ENCODE measurements around the gene SERPINB10. TPM values are rescaled to one million over a fixed set of nuclear protein-coding genes. Genes with fewer than 3 reads are reported as not detected.

SERPINB10 gene, protein sequence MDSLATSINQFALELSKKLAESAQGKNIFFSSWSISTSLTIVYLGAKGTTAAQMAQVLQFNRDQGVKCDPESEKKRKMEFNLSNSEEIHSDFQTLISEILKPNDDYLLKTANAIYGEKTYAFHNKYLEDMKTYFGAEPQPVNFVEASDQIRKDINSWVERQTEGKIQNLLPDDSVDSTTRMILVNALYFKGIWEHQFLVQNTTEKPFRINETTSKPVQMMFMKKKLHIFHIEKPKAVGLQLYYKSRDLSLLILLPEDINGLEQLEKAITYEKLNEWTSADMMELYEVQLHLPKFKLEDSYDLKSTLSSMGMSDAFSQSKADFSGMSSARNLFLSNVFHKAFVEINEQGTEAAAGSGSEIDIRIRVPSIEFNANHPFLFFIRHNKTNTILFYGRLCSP
- total RNA-seq (under 1 TPM in 1 of 2 donors, not detected in 1; 0.58 TPM), polyA plus RNA-seq (ENCODE audit: insufficient read length in 6 of 6) (under 1 TPM; 0.10 to 0.48 (median 0.29) TPM)
- long read RNA-seq, donor 1 = 0 reads
- long read RNA-seq, donor 2 = 0 reads
- long read RNA-seq, donor 3 = 0 reads
- long read RNA-seq, donor 4 = 0 reads
- long read RNA-seq, donor 5 = 0 reads
- long read RNA-seq, donor 6 = 0 reads
- long read RNA-seq, donor 7 = 0 reads
- long read RNA-seq, donor 8 = 0 reads
- long read RNA-seq, donor 9 = 0 reads
- long read RNA-seq, donor 10 = 0 reads
- long read RNA-seq, donor 11 = 0 reads
- long read RNA-seq, donor 12 = 0 reads

- Histone ChIP-seq H3K4me3 (no peak within 1 kb of the TSS), H3K9me3 (no peaks in the 10 kb centered on the region), H3K27me3 (no peaks in the 10 kb centered on the region), H3K4me1 (peaks cover 0 to 8% of the 10 kb centered on the region in 2 donors), H3K36me3 (no peaks in the 10 kb centered on the region), H3K27ac (peak within 1 kb of the TSS in 1 of 2 donors; percentile 18)
- intact Hi-C loops (cut with DNase I) = no loop called here
- no peak for ATAC-seq
- DNase-seq = no peak
- TF ChIP-seq, protein P1, sequence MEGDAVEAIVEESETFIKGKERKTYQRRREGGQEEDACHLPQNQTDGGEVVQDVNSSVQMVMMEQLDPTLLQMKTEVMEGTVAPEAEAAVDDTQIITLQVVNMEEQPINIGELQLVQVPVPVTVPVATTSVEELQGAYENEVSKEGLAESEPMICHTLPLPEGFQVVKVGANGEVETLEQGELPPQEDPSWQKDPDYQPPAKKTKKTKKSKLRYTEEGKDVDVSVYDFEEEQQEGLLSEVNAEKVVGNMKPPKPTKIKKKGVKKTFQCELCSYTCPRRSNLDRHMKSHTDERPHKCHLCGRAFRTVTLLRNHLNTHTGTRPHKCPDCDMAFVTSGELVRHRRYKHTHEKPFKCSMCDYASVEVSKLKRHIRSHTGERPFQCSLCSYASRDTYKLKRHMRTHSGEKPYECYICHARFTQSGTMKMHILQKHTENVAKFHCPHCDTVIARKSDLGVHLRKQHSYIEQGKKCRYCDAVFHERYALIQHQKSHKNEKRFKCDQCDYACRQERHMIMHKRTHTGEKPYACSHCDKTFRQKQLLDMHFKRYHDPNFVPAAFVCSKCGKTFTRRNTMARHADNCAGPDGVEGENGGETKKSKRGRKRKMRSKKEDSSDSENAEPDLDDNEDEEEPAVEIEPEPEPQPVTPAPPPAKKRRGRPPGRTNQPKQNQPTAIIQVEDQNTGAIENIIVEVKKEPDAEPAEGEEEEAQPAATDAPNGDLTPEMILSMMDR (IDR thresholded peaks at IDR 0.05) = no peak
These were observed at the start of gene SERPINB10 for GRCh38 chr18:63907664-63908063. SERPINB10 (plus strand) TSS chr18:63907958; CDS start chr18:63915511, 7,553 bp downstream.

DNA sequence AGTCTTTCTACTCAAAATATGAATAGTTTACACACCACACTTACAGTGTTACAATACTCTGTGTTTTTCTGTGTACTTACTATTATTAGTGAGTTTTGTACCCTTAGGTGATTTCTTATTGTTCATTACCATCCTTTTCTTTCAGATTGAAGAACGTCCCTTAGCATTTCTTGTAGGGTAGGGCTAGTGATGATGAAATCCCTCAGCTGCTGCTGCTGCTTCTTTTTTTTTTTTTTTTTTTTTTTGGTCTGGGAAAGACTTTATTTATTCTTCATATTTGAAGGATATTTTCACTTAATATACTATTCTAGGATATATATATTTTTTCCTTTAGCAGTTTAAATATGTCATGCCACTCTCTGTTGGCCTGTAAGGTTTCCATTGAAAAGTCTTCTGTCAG lies 49.3 kb upstream of the SERPINB10 start:
- ATAC-seq = no peak
- Histone ChIP-seq H3K27ac (no peak overlapping the region), H3K4me3 (no peak overlapping the region), H3K4me1 (peaks cover 0 to 13% of the 10 kb centered on the region in 2 donors), H3K36me3 (no peaks in the 10 kb centered on the region), H3K9me3 (no peaks in the 10 kb centered on the region), H3K27me3 (no peaks in the 10 kb centered on the region)
- intact Hi-C loops (cut with DNase I) = no loop called here
- DNase-seq = no peak
- TF ChIP-seq, protein P1 (IDR thresholded peaks at IDR 0.05) = no peak

- Histone ChIP-seq H3K4me3 (no peak overlapping the region), H3K27me3 (no peaks in the 10 kb centered on the region), H3K27ac (peak overlapping the region in 1 of 2 donors; percentile 63), H3K4me1 (peaks cover 0 to 13% of the 10 kb centered on the region in 2 donors), H3K36me3 (no peaks in the 10 kb centered on the region), H3K9me3 (no peaks in the 10 kb centered on the region)
- DNase-seq (no peak), ATAC-seq (peak; percentile 47)
- TF ChIP-seq, protein P1 (IDR thresholded peaks at IDR 0.05) = no peak
- intact Hi-C loops (cut with DNase I) = no loop called here
These were observed 47.8 kb upstream of the SERPINB10 start for GRCh38 chr18:63859781-63860475.

GRCh38 chr18:63860531-63860930 lies 47.2 kb upstream of the SERPINB10 start:
- TF ChIP-seq, protein P1 (IDR thresholded peaks at IDR 0.05) = no peak
- H3K36me3 ChIP-seq = no peaks in the 10 kb centered on the region
- ATAC-seq = peak; percentile 78
- H3K27me3 ChIP-seq = no peaks in the 10 kb centered on the region
- H3K4me1 ChIP-seq = peaks cover 0 to 13% of the 10 kb centered on the region in 2 donors
- intact Hi-C loops (cut with DNase I) = no loop called here
- H3K27ac ChIP-seq = peak overlapping the region in 1 of 2 donors; percentile 63
- DNase-seq = peak in 1 of 4 donors; percentile 40
- H3K9me3 ChIP-seq = no peaks in the 10 kb centered on the region
- no peak overlapping the region for H3K4me3 ChIP-seq
